D721Med (cell line): ENCODE data around the gene MARS1.

Source experiments
- DNase-seq: peaks from one replicate; pipeline ENCODE4 v3.0.0; 2011; ENCODE audit warnings: low spot score; ENCODE audit not compliant: insufficient read length
- FAIRE-seq: peaks from 2 replicates; lab custom pipeline; 2011; peaks lifted over from hg19 to GRCh38; lab: Jason Lieb, UNC
- TF ChIP-seq, protein P1 (sequence below): IDR thresholded peaks from 2 replicates; pipeline ENCODE4 v1.5.1; 2012; ENCODE audit warnings: mild to moderate bottlenecking, control low read depth; ENCODE audit not compliant: insufficient read depth; ENCODE audit errors: missing control alignments

MARS1 gene

DNA sequence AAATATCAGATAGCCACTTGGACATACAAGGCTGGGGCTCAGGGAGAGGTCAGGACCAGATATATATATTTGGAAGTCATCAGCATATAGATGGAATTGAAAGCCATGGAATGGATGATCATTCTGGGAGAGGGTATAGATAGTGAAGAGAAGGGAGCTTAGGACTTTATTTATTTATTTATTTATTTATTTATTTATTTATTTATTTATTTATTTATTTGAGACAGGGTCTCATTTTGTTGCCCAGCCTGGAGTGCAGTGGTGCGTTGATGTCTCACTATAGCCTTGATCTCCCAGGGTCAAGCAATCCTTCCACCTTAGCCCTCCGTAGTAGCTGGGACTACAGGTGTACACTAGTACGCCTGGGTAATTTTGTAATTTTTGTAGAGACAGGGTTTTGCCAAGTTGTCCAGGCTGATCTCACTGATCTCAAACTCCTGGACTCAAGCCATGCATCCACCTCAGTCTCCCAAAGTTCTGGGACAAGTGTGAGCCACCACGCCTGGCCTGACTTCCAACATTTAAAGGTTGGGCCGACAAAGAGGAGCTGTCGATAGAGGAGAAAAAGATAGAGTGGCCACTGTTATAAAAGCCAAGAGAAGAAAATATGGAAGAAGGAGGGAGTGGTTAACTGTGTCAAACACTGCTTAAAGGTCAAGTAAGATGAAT is 41.4 kb upstream of the MARS1 start:
- TF ChIP-seq, protein P1, sequence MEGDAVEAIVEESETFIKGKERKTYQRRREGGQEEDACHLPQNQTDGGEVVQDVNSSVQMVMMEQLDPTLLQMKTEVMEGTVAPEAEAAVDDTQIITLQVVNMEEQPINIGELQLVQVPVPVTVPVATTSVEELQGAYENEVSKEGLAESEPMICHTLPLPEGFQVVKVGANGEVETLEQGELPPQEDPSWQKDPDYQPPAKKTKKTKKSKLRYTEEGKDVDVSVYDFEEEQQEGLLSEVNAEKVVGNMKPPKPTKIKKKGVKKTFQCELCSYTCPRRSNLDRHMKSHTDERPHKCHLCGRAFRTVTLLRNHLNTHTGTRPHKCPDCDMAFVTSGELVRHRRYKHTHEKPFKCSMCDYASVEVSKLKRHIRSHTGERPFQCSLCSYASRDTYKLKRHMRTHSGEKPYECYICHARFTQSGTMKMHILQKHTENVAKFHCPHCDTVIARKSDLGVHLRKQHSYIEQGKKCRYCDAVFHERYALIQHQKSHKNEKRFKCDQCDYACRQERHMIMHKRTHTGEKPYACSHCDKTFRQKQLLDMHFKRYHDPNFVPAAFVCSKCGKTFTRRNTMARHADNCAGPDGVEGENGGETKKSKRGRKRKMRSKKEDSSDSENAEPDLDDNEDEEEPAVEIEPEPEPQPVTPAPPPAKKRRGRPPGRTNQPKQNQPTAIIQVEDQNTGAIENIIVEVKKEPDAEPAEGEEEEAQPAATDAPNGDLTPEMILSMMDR = no peak
- DNase-seq = no peak
- FAIRE-seq = no peak

DNA sequence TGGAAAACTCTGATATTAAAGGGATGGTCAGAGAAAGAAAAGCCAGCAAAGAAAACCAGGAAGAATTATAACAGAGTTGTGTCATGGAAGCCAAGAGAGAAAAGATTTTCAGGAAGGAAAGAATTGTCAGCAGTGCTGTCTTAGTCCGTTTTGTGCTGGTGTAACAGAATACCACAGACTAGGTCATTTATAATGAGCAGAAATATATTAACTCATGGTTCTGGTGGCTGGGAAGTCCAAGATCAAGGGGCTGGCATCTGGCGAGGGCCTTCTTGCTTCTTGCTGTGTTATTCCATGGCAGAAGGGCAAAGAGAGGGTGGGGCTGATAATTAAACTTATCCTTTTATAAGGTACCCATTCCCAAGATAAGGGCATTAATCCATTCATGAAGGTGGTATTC is 39.2 kb upstream of the MARS1 start:
- DNase-seq (no peak), FAIRE-seq (no peak)
- TF ChIP-seq, protein P1 = no peak

DNA sequence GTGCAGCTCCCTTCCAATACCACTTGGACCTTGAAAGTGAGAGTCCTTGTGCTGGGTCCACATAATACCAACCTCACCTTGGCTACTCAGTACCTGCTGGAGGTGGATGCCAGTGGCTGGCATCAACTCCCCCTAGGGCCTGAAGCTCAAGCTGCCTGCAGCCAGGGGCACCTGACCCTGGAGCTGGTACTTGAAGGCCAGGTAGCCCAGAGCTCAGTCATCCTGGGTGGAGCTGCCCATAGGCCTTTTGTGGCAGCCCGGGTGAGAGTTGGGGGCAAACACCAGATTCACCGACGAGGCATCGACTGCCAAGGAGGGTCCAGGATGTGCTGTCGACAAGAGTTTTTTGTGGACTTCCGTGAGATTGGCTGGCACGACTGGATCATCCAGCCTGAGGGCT is 38.5 kb upstream of the MARS1 start:
- no peak for FAIRE-seq
- TF ChIP-seq, protein P1 = no peak

DNA sequence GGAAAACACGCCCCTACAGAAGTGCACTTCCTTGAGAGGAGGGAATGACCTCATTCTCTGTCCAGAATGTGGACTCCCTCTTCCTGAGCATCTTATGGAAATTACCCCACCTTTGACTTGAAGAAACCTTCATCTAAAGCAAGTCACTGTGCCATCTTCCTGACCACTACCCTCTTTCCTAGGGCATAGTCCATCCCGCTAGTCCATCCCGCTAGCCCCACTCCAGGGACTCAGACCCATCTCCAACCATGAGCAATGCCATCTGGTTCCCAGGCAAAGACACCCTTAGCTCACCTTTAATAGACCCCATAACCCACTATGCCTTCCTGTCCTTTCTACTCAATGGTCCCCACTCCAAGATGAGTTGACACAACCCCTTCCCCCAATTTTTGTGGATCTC is 37.8 kb upstream of the MARS1 start:
- DNase-seq (no peak), FAIRE-seq (no peak)
- TF ChIP-seq, protein P1 = no peak

More for the DNA sequence above, 38.5 kb upstream of the MARS1 start:
- no peak for DNase-seq

DNA sequence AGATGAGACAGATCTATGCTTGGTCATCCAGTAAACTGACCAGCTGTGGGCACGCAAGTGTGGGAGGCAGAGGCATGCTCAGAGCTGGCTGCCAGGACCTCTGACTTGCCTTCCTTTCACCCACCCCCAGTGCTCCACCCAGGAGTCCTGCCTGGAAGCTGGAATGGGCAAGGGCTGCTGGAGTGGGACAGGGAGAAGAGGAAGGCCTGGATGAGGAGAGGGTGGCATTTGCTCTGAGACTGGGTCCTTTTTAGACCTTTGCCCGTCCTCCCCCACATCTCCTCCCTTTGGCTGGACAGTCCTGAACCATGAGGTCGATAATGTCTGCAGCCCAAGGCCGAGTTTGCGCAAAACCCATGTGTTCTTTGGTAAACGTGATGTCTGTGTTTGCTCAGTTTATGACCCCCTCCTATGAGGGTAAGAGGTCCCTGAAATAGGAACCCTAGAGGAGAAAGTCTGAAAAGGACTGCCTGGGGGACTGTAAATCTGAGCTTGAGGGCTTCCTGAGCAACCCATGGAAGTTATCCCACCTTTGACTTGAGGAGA is 36.6 kb upstream of the MARS1 start:
- TF ChIP-seq, protein P1 = no peak
- FAIRE-seq = no peak

DNA sequence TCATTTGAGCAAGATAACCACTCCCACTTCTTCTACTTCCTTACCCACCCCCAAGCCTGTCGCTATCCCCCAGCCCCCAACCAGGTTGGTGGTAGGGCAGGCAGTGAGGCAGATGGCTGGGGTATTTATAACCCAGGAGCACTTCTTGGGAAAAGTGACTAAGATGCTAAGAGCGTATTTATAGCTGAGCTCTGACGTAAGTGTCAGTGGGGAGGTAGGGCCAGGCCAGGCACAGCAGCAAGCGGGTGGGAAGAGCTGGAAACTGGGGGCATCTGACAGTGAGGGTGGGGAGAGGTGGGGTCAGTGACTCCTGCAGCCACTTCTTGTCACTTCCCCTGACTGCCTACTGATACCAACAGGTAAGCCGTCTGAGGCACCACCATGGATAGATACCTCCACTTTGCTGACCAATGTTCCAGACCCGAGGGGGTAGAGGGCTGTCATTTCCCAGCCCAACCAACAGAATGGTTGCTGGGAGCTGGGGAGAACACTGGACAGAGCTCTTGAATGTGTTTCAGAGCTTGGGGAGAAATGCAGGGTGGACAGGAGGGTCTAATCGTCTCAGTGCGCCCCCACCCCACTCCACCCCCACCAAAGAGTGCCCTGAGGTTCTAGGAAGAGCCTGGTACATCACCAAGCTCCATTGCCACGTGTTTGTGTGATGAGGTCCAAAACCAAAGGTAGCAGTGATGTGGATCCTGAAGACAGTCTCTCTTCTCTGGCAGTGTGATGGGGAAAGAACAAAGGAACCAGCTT is 35.5 kb upstream of the MARS1 start:
- TF ChIP-seq, protein P1 = no peak
- FAIRE-seq = no peak
- no peak for DNase-seq

More for the DNA sequence above, 36.6 kb upstream of the MARS1 start:
- DNase-seq = no peak
